GM10248 (cell line): ENCODE data around the gene RAD23B.

Experiments used
- CTCF ChIA-PET: fragments of 300-600 bp; sonication (Branson Sonifier 250); formaldehyde crosslinking; extraction: SDS; loops from one replicate; lab custom pipeline; 2021; ENCODE audit warnings: antibody characterized with exemption; lab: Yijun Ruan, JAX
- POLR2A ChIA-PET: fragments of 350-650 bp; sonication (Branson Sonifier 250); formaldehyde crosslinking; extraction: SDS; loops from one replicate; lab custom pipeline; 2020; ENCODE audit warnings: antibody characterized with exemption; lab: Yijun Ruan, JAX
- DNase-seq: peaks from one replicate; pipeline ENCODE4 v3.0.0; 2012; ENCODE audit errors: extremely low spot score
- TF ChIP-seq, protein P1 (sequence below): IDR thresholded peaks from 2 replicates; pipeline ENCODE4 v1.5.1; 2012; ENCODE audit warnings: mild to moderate bottlenecking, low read depth; ENCODE audit errors: extremely low read depth, missing control alignments, control extremely low read depth

Gene RAD23B

DNA sequence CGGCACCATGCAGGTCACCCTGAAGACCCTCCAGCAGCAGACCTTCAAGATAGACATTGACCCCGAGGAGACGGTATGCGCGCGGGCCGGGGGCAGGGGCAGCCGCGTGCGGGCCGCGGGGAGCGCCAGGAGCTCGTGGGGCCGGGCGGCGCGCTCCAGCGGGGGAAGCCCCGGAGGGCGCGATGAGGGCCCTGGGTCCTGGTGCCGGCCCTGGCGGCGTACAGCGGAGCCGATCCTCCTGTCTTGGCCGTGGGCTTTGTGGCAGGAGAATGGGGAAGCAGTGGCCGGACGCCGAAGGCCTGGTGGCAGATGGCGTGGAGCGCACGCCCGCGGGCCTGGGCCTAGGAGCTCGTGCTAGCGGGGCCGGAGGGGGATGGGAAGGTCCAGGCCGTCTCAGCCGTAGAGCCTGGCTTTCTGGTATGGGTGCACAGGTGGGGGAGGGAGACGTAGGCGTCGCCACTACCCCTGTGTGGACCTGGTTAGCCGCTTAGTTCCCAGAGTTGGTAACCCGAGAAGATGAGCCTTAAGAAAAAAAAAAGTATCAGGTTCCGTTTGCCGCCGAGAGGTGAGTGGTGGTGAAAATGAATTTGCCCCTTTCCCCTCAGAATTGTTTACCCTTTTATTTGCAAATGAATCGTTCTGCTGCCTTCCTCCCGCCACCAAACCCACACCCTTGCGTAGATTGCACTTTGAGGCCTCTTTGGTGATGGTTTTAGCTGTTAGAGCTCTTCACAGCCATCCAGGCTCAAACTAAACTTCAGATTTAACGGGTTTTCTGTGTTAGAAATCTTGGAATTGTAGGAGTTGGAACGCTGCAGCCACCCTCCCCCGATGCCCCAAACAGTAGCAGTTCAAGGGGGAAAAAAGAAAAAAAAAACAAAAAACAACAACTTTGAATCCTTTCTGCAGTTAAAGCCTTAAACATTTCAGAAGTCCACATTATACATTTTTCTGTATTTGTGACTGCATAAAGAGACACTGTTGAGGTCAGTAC, 841 bp downstream of the RAD23B start:
- DNase-seq, result peak; percentile 64
- TF ChIP-seq, protein P1, sequence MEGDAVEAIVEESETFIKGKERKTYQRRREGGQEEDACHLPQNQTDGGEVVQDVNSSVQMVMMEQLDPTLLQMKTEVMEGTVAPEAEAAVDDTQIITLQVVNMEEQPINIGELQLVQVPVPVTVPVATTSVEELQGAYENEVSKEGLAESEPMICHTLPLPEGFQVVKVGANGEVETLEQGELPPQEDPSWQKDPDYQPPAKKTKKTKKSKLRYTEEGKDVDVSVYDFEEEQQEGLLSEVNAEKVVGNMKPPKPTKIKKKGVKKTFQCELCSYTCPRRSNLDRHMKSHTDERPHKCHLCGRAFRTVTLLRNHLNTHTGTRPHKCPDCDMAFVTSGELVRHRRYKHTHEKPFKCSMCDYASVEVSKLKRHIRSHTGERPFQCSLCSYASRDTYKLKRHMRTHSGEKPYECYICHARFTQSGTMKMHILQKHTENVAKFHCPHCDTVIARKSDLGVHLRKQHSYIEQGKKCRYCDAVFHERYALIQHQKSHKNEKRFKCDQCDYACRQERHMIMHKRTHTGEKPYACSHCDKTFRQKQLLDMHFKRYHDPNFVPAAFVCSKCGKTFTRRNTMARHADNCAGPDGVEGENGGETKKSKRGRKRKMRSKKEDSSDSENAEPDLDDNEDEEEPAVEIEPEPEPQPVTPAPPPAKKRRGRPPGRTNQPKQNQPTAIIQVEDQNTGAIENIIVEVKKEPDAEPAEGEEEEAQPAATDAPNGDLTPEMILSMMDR, result no peak
- ChIA-PET POLR2A (interaction anchor here (0.7 to 1.2 kb wide), 3 partner anchors 23 to 1602 kb away, joined by 3 read pairs; no protein-coding TSS in a partner anchor), CTCF (interaction anchor here (1.0 to 1.7 kb wide), 7 partner anchors 9 to 57 kb away, joined by 3 to 11 read pairs (median 4); no protein-coding TSS in a partner anchor)

DNA sequence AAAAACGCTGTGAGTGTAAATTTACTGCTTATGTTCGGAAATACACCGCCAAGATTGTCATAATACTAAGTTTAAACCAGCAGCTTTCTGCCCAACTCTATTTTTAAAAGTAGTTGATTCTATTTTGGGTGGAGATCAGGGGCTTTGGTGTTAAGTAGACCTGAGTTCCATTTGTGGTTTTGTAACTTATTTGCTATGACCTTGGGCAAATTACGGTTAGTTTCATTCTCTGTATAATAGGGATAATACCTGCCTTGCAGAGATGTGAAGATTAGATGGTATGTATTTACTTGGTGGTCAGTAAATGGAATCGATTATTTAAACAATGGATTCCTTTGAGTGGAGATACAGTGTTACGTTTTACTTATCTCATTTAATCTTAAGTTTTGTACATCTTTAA, 1.6 kb downstream of the RAD23B start:
- TF ChIP-seq, protein P1, result no peak
- DNase-seq, result no peak
- CTCF ChIA-PET, result interaction anchor here (1.4 to 1.7 kb wide), 4 partner anchors 8 to 57 kb away, joined by 3 to 11 read pairs (median 4); no protein-coding TSS in a partner anchor
- POLR2A ChIA-PET, result no interaction called here

DNA sequence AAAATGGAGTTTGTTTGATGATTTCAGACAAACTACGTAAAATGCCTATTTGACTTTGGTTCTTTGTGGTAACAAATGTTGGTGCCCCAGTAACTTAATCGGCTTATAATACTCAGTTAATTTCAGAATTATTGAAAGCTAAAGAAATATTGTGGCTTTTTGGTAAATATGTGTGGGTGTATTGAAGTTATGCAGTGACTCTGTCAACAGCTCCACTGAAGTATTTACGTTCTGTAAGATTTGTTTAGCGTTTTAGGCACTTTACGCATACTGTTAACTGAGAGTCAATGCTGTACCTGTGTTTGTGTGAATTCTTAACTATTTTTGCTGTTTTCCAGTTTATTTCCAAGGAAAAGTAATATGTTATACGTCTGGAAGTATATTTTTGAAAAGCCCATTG, 2.2 kb downstream of the RAD23B start:
- DNase-seq, result no peak
- POLR2A ChIA-PET, result no interaction called here
- TF ChIP-seq, protein P1, result no peak
- CTCF ChIA-PET, result interaction anchor here (0.8 to 1.7 kb wide), 2 partner anchors 12 to 24 kb away, joined by 3 to 4 read pairs; no protein-coding TSS in a partner anchor

DNA sequence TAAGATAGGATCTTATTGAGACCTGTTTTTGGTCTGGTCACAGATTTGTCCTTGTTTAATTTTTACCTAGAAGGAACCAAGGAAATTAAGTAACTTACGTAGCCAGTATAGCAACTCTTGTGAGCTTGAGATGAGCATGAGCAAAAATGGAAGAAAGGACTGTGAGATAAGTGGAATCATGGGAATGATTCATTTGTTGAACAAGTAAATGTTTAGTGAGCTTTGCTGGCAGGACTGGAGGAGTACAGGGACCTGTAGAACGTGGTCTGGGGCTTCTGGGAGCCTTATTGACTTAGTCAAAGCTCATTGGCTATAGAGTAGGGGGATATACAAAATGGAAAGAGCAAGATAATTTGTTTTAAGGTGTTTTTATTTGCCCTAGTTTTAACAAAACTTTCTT, 3.0 kb downstream of the RAD23B start:
- no peak for DNase-seq
- TF ChIP-seq, protein P1, result no peak
- POLR2A ChIA-PET, result no interaction called here
- CTCF ChIA-PET, result interaction anchor here (1.7 to 2.9 kb wide), 2 partner anchors 11 to 56 kb away, joined by 4 to 10 read pairs; no protein-coding TSS in a partner anchor

DNA sequence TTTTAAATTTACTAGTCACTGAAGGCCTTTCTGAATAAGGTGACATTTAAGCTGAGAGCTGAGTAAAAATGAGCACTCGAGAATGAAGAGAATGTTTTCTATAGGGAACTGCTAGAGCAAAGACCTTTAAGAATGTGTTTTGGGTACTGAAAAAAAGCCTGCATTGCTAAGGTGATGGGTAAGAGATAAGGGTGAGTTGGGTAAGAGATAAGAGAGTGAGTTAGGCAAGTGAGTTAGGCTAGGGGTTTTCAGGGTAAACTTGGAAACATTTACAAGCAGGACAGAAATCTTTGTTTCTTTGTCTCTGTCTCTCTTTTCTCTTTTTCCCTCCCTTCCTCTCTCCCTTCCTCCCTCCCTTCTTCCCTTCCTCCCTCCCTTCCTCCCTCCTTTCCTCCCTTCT, 5.6 kb downstream of the RAD23B start:
- POLR2A ChIA-PET, result no interaction called here
- DNase-seq, result no peak
- CTCF ChIA-PET, result interaction anchor here (1.4 to 2.9 kb wide), 2 partner anchors 11 to 53 kb away, joined by 4 to 10 read pairs; no protein-coding TSS in a partner anchor
- TF ChIP-seq, protein P1, result no peak

DNA sequence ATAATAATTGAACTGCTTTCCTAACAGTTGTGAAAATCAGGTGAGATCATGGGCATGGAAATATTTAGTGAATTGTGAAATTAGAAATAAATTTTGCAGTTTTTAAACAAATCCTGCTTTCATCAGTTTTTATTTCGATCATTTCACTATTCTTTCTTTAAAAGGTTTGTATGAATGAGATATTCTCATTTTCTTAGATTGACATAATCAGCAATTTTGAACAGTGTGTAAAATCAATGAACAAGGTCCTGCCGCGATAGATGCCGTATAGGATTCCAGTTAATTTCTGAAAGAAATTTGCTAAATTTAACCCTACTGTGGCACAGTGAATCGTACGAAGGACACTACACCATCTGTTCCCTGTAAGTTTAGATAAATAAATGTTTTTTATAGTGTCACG, 7.5 kb downstream of the RAD23B start:
- no peak for DNase-seq
- ChIA-PET POLR2A (no interaction called here), CTCF (interaction anchor here (1.6 kb wide), 1 partner anchor 13 kb away, joined by 4 read pairs; no protein-coding TSS in a partner anchor)
- TF ChIP-seq, protein P1, result no peak
